HCT116 (cell line): ENCODE data around the gene MRAS.

Experiments
- CTCF ChIP-seq, 3 experiments: fragments of 200-600 bp in 1 of 3; sonication (generic) in 1 of 3; IDR thresholded peaks in 2 of 3; conservative IDR thresholded peaks in 1 of 3; 2 replicates each; pipeline ENCODE4 v1.5.1; 2012 to 2017; ENCODE audit warnings: low read depth in 2 of 3, low read length in 2 of 3, antibody characterized with exemption in 1 of 3, borderline replicate concordance in 1 of 3, control low read depth in 1 of 3, mild to moderate bottlenecking in 1 of 3, mixed read lengths in 1 of 3, mixed run types in 1 of 3, moderate library complexity in 1 of 3; ENCODE audit not compliant: insufficient read depth in 1 of 3
- RAD21 ChIP-seq: IDR thresholded peaks from 2 replicates; pipeline ENCODE4 v1.6.1; 2012; ENCODE audit warnings: low read depth, mild to moderate bottlenecking
- SIN3A ChIP-seq: IDR thresholded peaks from 2 replicates; pipeline ENCODE4 v1.6.1; 2012; ENCODE audit warnings: low read depth
- SP1 ChIP-seq: IDR thresholded peaks from 2 replicates; pipeline ENCODE4 v1.6.1; 2012; ENCODE audit warnings: low read depth

- TF ChIP-seq CTCF (IDR thresholded peaks at IDR 0.05 in 2 of 3, conservative IDR thresholded peaks at IDR 0.05 in 1 of 3; ENCODE audit: borderline replicate concordance in 1 of 3, insufficient read depth in 1 of 3, low read depth in 2 of 3, low read length in 2 of 3): no peak
- no peak for TF ChIP-seq RAD21
- no peak for TF ChIP-seq SP1
- TF ChIP-seq SIN3A: no peak
Observed at GRCh38 chr3:138348754-138349739, 668 bp downstream of the MRAS start.
